ENCODE data around the gene SEPTIN2. TPM values are rescaled to one million over a fixed set of nuclear protein-coding genes. Genes with fewer than 3 reads are reported as not detected.
A peak's percentile ranks its signal among the peaks of the same experiment; 100 is the strongest.
"Not testable (repeated sequence)": the region's sequence is repeated elsewhere in the genome, so short reads cannot be mapped to it uniquely, and the experiment has no call there.

Gene SEPTIN2
- total RNA-seq, 4 donors from 2014 or later: 175 to 281 (median 193) TPM

- H3K27me3 ChIP-seq: no peaks in the 10 kb centered on the region
- no peaks in the 10 kb centered on the region for H3K36me3 ChIP-seq
- TF ChIP-seq CTCF (IDR thresholded peaks at IDR 0.05): peak in 3 of 6 experiments; percentile 9 to 21 (median 18)
- TF ChIP-seq POLR2A (IDR thresholded peaks at IDR 0.05): peak; percentile 77 to 81
- DNase-seq: peak; percentile 99 to 100 (median 100)
- peak within 1 kb of the TSS; percentile 94 to 99 (median 96) for H3K27ac ChIP-seq
- peak within 1 kb of the TSS; percentile 72 to 90 (median 80) for H3K4me3 ChIP-seq
- H3K9me3 ChIP-seq: no peaks in the 10 kb centered on the region
- H3K4me1 ChIP-seq: peaks cover 0 to 55% (median 14%) of the 10 kb centered on the region in 4 donors
These were observed 439 bp upstream of the SEPTIN2 start, which contains the start of gene HDLBP for GRCh38 chr2:241315093-241315878. HDLBP (minus strand) TSS chr2:241315672; CDS start chr2:241266869, 48,803 bp downstream.

- no peaks in the 10 kb centered on the region for H3K9me3 ChIP-seq
- peaks cover 0 to 65% (median 12%) of the 10 kb centered on the region in 4 donors for H3K4me1 ChIP-seq
- no peak for DNase-seq
- no peak for TF ChIP-seq CTCF (IDR thresholded peaks at IDR 0.05)
- TF ChIP-seq POLR2A (IDR thresholded peaks at IDR 0.05): no peak
- H3K27ac ChIP-seq: peak overlapping the region; percentile 94 to 99 (median 96)
- peak overlapping the region; percentile 72 to 90 (median 80) for H3K4me3 ChIP-seq
- H3K36me3 ChIP-seq: no peaks in the 10 kb centered on the region
- H3K27me3 ChIP-seq: no peaks in the 10 kb centered on the region
These were observed 1.1 kb downstream of the SEPTIN2 start for GRCh38 chr2:241316825-241317224.

GRCh38 chr2:241317391-241317790, 1.7 kb downstream of the SEPTIN2 start:
- TF ChIP-seq POLR2A (IDR thresholded peaks at IDR 0.05) (no peak), CTCF (IDR thresholded peaks at IDR 0.05) (no peak)
- no peaks in the 10 kb centered on the region for H3K9me3 ChIP-seq
- no peak for DNase-seq
- H3K4me3 ChIP-seq: peak overlapping the region in 2 of 4 donors; percentile 72 to 73
- peak overlapping the region; percentile 94 to 99 (median 96) for H3K27ac ChIP-seq
- no peaks in the 10 kb centered on the region for H3K27me3 ChIP-seq
- peaks cover 0 to 69% (median 12%) of the 10 kb centered on the region in 4 donors for H3K4me1 ChIP-seq
- no peaks in the 10 kb centered on the region for H3K36me3 ChIP-seq

- H3K4me3 ChIP-seq, H3K27ac ChIP-seq: not testable (repeated sequence)
These were observed 3.1 kb downstream of the SEPTIN2 start for GRCh38 chr2:241318830-241319229.

GRCh38 chr2:241320394-241320793, 4.7 kb downstream of the SEPTIN2 start:
- Histone ChIP-seq H3K36me3 (no peaks in the 10 kb centered on the region), H3K27me3 (no peaks in the 10 kb centered on the region), H3K9me3 (no peaks in the 10 kb centered on the region), H3K27ac (no peak overlapping the region), H3K4me3 (no peak overlapping the region), H3K4me1 (peaks cover 0 to 52% (median 14%) of the 10 kb centered on the region in 4 donors)
- DNase-seq: no peak
- TF ChIP-seq CTCF (IDR thresholded peaks at IDR 0.05) (no peak), POLR2A (IDR thresholded peaks at IDR 0.05) (no peak)

More at GRCh38 chr2:241318830-241319229, 3.1 kb downstream of the SEPTIN2 start:
- not testable (repeated sequence) for DNase-seq, H3K36me3 ChIP-seq, H3K27me3 ChIP-seq, H3K9me3 ChIP-seq
- H3K4me1 ChIP-seq: peaks cover 0 to 56% (median 12%) of the 10 kb centered on the region in 4 donors

- no peak for DNase-seq
- H3K27me3 ChIP-seq: no peaks in the 10 kb centered on the region
- H3K36me3 ChIP-seq: peaks cover 0 to 2% (median 0%) of the 10 kb centered on the region in 3 donors
- H3K9me3 ChIP-seq: no peaks in the 10 kb centered on the region
- H3K27ac ChIP-seq: no peak overlapping the region
- H3K4me3 ChIP-seq: no peak overlapping the region
- H3K4me1 ChIP-seq: peaks cover 0 to 52% (median 14%) of the 10 kb centered on the region in 4 donors
- TF ChIP-seq POLR2A (IDR thresholded peaks at IDR 0.05): no peak
- no peak for TF ChIP-seq CTCF (IDR thresholded peaks at IDR 0.05)
These were observed 5.3 kb downstream of the SEPTIN2 start for GRCh38 chr2:241321033-241321432.
